CMK (cell line): Measurements from ENCODE around the gene ANKRD11.
"Not testable (repeated sequence)": the region's sequence is repeated elsewhere in the genome, so short reads cannot be mapped to it uniquely, and the experiment has no call there.

ENCODE experiments used
- DNase-seq: peaks from one replicate; pipeline ENCODE4 v3.0.0-alpha.2; 2010; ENCODE audit warnings: low read depth

ANKRD11 gene

DNA sequence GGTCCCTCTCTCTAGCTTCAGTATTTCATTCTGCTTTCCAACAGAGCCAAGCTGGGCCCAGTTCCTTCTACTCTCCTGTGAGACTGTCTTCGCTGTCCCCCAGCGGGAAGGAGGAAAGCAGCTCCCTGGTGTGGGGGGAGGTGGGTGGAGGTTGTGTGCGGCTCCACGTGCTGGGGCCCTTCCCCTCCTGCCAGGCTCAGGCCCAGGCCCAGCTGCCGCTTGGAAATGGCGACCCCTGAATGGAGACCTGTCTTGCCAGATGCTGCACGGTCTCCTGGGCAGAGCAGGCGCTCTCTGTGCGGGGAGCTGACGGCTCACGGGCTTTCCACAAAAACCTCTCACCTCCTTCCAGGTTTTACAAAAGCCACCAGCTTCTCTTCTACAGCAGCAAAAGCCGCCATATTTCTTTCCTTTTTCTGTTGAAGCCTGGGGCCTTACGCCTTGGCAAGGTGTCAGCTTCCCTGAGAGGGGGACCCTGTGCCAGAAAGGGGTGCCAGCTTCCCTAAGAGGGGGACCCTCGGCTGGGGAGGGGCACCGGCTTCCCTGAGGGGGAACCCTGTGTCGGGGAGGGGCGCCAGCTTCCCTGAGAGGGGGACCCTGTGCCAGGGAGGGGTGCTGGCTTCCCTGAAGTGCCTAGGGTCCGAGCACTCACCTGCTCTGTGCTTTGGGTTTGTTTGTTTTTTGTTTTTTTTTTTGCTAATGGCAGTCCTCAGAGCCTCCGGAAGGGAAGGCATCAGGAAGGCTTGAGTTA, 225.4 kb downstream of the ANKRD11 start:
- DNase-seq, result no peak

DNA sequence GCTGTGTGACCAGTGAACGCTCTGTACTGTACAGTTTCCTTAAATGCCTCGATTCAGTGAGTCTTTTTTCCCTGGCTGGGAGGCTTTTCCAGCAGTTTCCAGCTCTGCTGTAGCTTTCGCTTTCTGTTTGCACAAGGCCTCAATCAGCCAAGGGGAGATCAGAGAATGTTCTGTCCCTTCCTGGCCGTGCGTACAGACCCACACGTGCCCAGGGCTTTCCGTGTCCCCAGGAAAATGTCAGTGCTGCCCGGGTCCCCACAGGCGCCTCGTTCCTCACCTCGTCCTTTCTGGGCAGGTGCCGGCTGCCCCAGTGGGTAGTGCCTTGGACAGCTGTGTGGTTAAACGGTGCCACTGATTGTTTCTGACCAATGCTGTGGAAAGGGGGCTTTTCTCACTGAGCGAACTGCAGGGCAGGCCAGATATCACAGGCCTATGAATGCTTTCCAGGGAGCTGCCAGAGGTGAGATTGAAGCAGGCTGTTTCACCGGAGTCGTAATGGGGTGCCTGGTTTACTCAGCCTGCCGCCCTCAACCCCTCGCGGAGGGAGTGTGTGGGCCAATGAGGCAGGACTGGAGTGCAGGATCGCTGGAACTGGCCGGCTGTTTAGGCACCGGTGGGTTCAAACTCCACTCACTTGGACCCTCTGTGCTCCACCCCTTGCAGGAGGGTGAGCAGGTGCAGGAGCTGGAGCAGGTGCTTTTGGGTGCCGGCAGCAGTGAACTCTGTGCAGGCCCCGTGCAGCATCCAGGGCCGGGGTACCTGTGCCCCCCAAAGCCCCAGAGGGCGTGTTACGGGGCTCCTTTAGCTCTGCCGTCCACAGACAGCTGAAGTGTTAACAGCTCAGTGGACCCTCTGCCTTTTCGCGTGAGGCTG, 228.4 kb downstream of the ANKRD11 start:
- DNase-seq, result no peak

DNA sequence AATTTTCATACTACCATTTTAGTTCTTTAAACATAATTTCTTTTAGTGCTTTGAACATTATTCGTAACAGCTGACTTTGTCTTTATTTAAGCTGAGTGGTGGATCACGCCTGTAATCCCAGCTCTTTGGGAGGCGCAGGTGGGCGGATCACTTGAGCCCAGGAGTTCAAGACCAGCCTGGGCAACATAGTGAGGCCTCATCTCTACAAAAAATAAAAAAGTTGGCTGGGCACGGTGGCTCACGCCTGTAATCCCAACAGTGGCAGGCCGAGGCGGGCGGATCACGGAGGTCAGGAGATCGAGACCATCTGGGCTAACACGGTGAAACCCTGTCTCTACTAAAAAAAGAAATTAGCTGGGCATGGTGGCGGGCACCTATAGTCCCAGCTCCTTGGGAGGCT, 230.5 kb downstream of the ANKRD11 start:
- DNase-seq, result not testable (repeated sequence)

DNA sequence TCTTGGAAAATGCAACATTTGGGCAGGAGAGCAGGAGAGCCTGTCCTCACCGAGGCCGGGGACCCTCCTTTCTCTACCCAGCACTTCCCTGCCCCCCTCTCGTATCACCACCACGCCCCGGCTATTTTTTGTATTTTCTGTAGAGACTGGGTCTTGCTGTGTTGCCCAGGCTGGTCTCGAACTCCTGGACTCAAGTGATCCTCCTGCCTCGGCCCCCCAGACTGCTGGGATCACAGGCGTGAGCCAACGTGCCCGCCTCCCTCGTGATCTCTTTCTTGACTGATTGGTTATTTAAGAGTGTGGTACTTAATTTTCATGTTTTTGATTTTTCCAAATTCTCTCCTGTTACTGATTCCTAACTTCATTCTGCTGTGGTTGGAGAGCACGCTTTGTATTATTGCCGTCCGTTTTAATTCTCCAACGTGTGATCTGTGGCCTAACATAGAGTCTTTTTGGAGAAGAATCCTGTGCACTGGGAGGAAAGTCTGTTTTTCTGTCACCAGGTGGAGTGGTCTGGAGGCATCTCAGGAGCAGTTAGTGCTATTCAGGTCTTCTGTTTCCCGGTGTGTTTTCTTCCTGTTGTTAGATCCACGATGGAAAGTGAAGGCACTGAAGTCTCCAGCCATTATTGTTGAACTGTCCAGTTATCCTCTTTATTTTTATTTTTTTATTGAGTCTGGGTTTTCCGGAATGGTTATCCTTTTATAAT, 232.4 kb downstream of the ANKRD11 start:
- no peak for DNase-seq

- no peak for DNase-seq
Measured at GRCh38 chr16:89257281-89257731, 233.1 kb downstream of the ANKRD11 start.

GRCh38 chr16:89256651-89257254, 233.6 kb downstream of the ANKRD11 start:
- DNase-seq, result no peak

- no peak for DNase-seq
Measured at GRCh38 chr16:89253548-89254287, 236.6 kb downstream of the ANKRD11 start.

DNA sequence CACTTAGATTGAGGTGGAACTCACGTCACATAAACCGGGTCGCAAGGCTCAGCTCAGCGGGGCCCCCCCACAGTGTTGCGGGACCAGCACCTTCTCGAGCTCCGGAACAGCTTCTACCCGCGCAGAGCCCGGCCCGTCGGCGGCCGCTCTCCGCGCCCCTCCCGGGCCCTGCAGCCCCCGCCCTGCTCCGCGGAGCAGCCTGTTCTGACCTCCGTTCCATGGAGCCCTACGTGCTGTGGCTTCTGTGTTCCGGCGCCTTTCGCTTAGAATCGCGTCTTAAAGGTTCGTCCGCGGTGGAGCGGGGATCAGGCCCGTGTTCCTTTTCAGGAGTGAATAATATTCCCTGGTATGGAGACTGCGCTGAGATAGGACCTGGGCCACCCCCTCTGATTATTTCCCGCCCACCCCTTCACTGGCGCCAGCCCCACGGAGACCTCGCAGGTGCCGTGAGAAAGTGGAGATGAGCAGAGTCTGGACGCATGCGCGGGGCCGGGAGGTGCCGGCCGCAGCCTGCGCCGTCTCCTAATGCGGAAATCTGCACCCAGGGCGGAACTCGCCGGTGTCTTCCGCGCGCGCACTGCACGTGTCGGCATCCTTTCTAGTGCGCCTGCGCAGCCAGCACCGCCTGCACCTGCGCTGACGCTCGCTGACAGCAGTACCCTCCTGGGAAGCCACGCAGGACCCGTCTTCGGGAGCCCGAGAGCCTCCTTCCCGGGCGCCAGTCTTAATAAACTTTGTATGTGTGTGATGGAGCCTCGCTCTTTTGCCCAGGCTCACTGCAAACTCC, 242.0 kb downstream of the ANKRD11 start:
- DNase-seq, result no peak

DNA sequence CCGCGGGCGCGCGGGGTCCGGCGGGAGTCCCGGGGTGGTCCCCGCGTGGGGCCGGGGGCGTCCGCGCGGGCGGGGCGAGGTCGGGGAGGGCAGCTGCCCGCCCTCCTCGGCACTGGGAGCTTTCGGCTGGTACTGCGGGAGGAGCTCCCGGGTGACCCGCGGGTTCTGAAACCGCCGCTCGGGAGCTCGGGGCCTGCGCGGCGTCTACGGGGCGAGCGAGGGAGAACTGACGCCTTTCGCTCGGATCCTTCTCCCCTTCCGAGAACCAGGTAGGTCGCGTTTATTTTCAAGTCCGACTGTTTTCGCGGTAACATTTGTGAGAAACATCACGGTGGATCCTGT, 242.7 kb downstream of the ANKRD11 start:
- not testable (repeated sequence) for DNase-seq

DNA sequence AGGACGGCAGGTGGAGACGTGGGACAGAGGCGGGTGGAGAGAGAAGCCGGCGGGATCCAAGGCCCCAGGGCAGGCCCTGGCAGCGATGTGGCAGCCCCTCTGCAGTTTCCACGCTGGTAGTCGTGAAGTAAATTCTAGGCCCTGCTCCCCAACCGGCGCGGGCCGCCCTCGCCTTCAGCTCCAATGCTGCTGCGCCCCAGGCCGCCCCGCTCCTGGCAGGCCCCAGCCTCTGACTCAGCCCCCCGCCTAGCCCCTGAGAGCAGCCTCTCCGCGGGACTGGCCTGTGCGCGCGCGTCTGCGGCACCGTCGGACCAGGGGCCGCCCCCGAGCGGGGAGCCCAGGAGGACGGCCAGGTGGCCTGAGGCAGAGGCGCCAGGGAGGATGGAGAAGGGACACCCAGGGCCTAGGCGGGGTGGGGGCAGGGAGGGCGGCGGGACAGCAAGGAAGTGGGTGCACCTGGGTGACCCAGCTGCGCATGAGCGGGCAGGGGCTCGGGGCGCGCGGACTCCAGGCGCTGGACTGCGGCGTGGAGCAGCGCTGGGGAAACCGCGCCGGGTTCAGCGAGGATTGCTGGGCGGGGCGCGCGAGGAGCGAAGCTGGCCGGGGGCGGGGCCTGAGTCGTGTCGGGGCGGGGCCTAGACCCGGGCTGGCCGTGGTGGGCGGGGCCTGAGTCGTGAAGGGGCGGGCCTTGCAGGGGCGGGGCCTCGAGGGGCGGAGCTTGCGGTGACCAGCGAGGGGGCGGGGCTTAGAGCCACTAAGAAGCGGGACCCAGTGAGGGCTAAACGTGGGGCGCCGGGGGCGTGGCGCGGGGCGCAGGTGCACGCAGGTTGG, 243.2 kb downstream of the ANKRD11 start:
- DNase-seq, result peak; percentile 72

DNA sequence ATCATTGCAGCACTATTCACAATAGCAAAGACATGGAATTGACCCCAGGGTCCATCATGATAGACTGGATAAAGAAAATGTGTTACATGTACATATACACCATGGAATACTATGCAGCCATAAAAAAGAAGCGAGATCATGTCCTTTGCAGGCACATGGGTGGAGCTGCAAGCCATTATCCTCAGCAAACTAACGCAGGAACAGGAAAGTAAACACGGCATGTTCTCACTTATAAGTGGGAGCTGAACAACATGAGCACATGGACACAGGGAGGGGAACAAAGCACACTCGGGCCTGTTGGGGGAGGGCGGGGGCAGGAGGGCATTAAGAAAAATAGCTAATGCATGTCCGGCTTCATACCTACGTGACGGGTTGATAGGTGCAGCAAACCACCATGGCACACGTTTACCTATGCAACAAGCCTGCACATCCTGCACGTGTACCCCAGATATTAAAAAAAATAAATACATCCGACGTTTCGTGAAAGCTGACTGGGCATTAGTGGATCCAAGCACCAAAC, 243.9 kb downstream of the ANKRD11 start:
- no peak for DNase-seq

- DNase-seq, result no peak
Measured at GRCh38 chr16:89244754-89245153, 245.6 kb downstream of the ANKRD11 start.

DNA sequence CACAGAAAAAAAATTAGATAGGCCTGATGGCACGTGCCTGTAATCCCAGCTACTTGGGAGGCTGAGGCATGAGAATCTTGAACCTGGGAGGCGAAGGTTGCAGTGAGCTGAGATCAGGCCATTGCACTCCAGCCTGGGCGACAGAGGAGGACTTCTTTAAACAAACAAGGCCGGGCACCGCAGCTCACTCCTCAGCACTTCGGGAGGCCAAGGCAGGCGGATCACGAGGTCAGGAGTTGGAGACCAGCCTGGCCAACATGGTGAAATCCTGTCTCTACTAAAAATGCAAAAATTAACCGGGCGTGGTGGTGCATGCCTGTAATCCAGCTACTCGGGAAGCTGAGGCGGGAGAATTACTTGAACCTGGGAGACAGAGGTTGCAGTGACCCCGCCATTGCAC, 246.1 kb downstream of the ANKRD11 start:
- not testable (repeated sequence) for DNase-seq

- DNase-seq, result no peak
Measured at GRCh38 chr16:89243664-89244063, 246.7 kb downstream of the ANKRD11 start.

DNA sequence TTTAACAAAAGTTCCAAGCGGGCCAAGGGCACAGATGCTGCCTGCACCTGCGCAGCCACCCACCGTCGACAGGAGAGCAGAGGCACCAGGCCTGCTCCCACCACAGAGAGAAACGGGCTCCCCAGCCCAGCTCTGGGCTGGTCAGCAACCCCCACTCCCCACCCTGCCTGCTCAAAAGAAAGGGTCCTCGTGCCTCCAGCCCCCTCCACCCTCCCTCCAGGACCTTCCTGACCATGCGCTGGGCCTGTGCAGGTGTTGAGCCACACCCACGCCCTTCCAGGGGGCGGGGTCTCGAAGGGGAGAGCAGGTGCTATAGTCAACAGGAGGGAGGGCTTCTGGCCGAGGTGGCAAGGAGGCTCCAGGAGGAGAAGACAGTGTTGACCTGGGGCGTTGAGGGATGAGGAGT, 247.6 kb downstream of the ANKRD11 start:
- DNase-seq, result no peak

DNA sequence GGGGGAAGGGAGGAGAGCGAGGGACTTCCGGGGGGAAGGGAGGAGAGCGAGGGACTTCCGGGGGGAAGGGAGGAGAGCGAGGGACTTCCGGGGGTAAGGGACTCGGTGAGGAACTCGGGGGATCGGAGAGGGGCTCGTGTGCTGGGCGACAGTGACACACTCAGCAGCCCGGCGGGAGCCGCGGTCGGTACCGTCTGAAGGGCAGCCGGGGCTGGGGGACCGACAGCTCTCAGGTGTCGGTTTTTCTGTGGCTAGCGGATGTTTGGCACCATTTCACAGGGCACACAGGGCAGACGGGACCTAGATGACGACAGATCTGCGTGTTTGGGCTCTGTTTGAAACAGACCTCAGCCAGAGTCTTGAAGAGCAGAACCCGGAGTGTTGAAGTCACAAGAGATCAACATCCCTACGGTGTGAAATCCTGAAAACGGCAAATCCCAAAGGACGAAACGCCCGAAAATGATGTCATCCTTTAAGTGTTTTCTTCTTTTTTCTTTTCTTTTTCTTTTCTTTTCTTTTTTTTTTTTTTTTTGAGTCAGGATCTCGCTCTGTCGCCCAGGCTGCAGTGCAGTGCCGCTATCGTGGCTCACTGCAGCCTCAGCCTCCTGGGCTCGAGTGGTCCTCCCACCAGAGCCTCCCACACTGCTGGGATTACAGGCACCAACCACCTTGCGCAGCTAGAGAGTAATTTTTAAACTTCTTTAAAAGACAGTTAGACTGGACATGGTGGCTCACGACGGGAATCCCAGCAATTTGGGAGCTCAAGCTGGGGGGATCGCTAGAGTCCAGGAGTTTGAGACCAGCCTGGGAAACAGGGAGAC, 249.0 kb downstream of the ANKRD11 start:
- DNase-seq, result peak; percentile 82

DNA sequence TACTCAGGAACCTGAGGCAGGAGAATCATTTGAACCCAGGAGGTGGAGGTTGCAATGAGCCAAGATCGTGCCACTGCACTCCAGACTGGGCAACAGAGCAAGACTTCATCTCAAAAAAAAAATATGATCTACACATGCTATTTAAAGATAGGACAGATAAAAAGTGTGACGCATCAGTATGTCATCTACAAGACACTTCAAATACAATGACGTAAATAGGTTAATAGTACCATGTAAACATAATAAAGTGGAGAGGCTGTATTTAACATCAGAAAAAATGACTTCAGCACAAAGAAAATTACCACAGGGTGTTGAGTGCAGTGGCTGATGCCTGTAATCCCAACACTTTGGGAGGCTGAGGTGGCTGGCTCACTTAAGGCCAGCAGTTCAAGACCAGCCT, 252.6 kb downstream of the ANKRD11 start:
- no peak for DNase-seq

DNA sequence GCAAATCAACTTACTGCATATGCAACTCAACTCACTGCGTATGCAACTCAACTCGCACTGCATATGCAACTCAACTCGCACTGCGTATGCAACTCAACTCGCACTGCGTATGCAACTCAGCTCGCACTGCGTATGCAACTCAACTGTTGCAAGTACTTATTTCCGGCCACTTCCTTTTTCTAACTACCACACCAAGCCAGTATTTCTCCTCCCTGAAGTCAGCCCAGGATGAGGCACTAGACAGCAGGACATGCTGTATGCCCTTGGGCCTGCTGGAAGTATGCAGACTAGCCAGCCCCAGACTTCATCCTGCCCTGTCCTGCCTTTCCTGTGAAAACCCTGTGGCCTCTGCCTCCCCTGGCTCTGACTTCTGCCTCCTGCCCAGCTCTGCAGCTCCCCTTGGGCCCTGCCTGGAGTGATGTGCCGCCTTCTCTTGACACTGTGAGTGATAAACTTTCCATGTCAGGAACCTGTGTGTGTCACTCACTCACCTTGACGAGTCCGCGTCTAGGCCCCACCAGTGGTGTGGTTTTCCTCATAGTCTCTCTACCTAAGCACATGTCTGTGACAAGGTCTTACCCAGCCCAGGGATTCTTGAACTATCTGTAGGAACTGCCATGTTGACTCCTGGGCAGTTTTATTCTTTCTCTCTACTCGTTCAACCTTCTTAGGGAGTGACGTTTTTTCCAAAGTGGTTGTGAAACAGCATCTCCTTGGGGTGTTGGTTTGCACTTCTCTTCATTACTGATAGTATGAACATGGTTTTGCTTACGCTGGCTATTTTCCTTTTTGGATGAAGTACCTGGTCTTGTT, 256.5 kb downstream of the ANKRD11 start:
- no peak for DNase-seq
